Activated naive CD8-positive, alpha-beta T cell (primary cell): ENCODE data around the gene CDK2AP2.
"Not testable (repeated sequence)": the region's sequence is repeated elsewhere in the genome, so short reads cannot be mapped to it uniquely, and the experiment has no call there.

ENCODE experiments used
- H3K27ac Mint-ChIP-seq: one replicate; pipeline ENCODE4 v1.8.0; 2021; ENCODE audit warnings: mixed read lengths
- H3K27me3 Mint-ChIP-seq: one replicate; pipeline ENCODE4 v1.8.0; 2021; ENCODE audit warnings: mixed read lengths
- H3K36me3 Mint-ChIP-seq: one replicate; pipeline ENCODE4 v1.8.0; 2021; ENCODE audit warnings: mixed read lengths
- H3K4me1 Mint-ChIP-seq: one replicate; pipeline ENCODE4 v1.8.0; 2021; ENCODE audit warnings: low read depth, mixed read lengths
- H3K4me3 Mint-ChIP-seq: one replicate; pipeline ENCODE4 v1.8.0; 2021; ENCODE audit warnings: mild to moderate bottlenecking, mixed read lengths
- H3K9me3 Mint-ChIP-seq: one replicate; pipeline ENCODE4 v1.8.0; 2021; ENCODE audit warnings: low read depth, mixed read lengths

Gene CDK2AP2

DNA sequence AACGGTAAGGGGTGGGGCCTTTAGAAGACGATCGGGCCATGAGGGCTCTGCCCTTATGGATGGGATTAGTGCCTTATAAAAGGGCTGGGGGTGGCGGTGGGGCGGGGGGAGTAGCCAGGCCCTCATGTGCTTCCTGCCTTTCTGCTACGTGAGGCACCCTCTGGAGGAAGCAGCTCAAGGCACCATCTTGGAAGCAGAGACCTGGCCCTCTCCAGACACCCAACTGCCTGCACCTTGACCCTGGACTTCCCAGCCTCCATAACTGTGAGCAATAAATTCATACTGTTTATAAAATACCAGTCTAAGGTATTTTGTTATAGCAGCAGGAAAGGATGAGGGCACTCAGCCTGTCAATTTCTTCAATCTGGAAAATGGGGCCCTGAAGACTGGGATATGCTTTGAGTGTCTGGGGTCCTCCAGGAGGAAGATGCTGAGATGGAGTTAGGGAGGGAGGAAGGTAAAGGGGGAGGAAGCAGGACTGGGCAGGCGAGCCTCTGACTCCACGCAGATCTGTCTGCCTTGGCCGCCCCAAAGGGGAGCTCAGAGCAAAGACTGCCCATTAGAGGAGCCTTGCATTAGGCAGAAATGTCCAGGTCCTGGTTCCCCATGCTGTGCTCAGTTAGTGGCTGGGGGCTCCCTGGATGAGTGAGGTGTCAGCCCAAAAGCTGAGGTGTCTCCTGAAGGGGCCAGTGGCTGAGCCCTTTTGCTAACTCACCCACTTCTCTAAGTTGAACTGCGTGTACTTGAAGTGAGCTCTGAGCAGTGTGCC, 10.0 kb upstream of the CDK2AP2 start:
- H3K36me3 Mint-ChIP-seq, result no peaks in the 10 kb centered on the region
- no peak overlapping the region for H3K27ac Mint-ChIP-seq
- H3K27me3 Mint-ChIP-seq, result peaks cover under 1% of the 10 kb centered on the region
- H3K9me3 Mint-ChIP-seq, result no peaks in the 10 kb centered on the region
- no peak overlapping the region for H3K4me3 Mint-ChIP-seq
- no peaks in the 10 kb centered on the region for H3K4me1 Mint-ChIP-seq

DNA sequence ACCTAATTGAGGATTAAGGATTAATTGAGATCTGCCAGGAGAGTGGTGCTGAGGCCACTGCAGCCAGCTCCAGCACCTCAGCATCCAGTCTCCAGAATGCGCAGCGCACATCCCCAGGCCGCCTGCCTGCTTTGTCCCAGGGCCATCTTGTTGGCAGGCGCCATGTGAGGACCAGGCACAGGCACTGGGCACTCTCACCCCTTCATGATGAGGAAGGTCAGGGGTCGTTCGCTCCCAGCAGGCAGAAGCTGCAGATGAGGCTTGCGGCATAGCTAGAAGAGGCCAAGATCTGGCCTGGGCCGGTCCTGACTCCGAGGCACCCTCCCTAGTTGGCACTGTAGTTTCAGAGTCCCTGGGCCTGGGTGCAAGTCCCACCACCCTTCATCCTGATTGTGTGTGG, 8.8 kb upstream of the CDK2AP2 start:
- Mint-ChIP-seq H3K4me3 (no peak overlapping the region), H3K4me1 (no peaks in the 10 kb centered on the region), H3K9me3 (no peaks in the 10 kb centered on the region), H3K27ac (no peak overlapping the region), H3K27me3 (peaks cover 1% of the 10 kb centered on the region), H3K36me3 (no peaks in the 10 kb centered on the region)

DNA sequence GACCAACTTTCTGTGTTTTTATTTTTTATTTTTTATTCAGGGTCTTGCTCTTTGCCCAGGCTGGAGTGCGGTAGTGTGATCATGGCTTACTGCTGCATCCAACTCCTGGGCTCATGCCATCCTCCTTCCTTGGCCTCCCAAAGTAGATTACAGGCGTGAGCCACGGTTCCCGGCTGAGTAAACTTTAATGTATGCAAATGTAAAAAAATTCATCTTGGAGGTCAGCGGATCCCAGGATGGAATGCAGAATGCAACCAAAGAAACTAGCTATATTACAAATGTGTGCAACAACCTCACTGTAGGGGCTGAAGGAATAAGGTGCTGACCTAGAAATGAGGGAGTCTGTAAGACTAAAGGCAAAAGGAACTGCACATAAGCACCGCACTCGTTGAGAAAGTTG, 6.2 kb upstream of the CDK2AP2 start:
- no peak overlapping the region for H3K4me3 Mint-ChIP-seq
- H3K9me3 Mint-ChIP-seq, result no peaks in the 10 kb centered on the region
- no peak overlapping the region for H3K27ac Mint-ChIP-seq
- H3K36me3 Mint-ChIP-seq, result no peaks in the 10 kb centered on the region
- peaks cover 1% of the 10 kb centered on the region for H3K27me3 Mint-ChIP-seq
- H3K4me1 Mint-ChIP-seq, result peaks cover 1% of the 10 kb centered on the region

DNA sequence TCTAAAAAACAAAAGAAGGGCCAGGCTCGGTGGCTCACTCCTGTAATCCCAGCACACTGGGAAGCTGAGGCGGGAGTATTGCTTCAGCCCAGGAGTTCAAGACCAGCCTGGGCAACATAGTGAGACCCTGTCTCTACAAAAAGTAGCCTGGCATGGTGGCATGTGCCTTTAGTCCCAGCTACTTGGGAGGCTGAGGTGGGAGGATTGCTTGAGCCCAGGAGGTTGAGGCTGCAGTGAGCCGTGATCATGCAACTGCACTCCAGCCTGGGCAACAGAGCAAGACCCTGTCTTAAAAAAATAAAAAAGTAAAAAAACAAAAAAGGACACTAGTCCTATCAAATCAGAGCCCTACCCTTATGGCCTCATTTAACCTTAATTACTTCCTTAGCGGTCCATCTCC, 3.6 kb upstream of the CDK2AP2 start:
- not testable (repeated sequence) for H3K4me3 Mint-ChIP-seq

DNA sequence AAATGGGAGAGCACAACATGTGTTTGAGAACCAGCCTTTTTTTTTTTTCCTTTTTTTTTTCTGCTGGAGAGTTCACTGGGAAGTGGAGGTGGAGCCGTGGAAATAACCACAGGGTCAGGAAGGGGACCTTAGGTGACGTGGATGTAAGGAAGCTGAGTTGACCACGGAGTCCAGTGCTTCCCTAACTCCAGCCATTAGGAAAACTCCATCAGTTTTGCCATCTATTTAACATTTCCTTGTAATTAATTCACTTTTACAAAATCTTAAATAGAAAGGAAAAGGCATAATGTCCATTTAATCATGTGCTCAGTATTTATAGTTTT, 2.0 kb upstream of the CDK2AP2 start:
- Mint-ChIP-seq H3K27ac (no peak overlapping the region), H3K27me3 (peaks cover 1% of the 10 kb centered on the region), H3K4me1 (peaks cover 25% of the 10 kb centered on the region), H3K4me3 (peak overlapping the region; percentile 40), H3K9me3 (no peaks in the 10 kb centered on the region), H3K36me3 (no peaks in the 10 kb centered on the region)

More for the DNA sequence above, 3.6 kb upstream of the CDK2AP2 start:
- H3K27me3 Mint-ChIP-seq, H3K9me3 Mint-ChIP-seq, H3K27ac Mint-ChIP-seq, H3K36me3 Mint-ChIP-seq: not testable (repeated sequence)
- H3K4me1 Mint-ChIP-seq, result peaks cover 13% of the 10 kb centered on the region

DNA sequence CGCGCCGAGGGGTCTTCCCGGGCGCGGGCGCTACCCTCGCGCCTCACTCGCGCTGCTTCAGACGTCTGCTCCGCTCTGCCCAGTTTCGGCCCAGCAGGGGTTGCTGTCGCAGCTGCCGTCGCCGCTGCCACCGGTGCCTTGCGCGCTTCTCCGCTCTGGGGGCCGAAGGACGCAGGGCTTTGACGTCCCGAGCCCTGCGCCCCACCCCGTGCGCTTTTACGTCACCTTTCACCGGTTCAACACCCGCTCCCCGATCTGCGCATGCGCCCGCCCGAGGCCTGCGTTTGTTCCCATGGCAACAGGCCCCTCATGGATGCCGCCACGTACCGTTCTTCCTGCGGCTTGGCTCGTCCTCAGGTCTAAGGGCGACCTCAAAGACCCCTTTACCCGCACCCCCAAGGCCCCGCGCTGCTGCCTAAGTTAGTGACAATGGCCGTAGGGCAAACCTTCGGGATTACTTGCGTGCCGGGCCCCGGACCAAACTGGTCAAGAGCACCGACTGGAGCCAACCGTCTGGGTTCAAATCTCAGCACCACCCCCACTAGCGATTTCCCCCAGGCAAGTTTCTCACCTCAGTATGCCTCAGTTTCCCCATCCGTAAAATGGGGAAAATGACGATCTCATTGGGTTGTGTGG, 642 bp upstream of the CDK2AP2 start:
- H3K36me3 Mint-ChIP-seq, result no peaks in the 10 kb centered on the region
- no peaks in the 10 kb centered on the region for H3K9me3 Mint-ChIP-seq
- H3K4me1 Mint-ChIP-seq, result peaks cover 27% of the 10 kb centered on the region
- H3K4me3 Mint-ChIP-seq, result peak overlapping the region; percentile 89
- peak overlapping the region; percentile 87 for H3K27ac Mint-ChIP-seq
- peaks cover 1% of the 10 kb centered on the region for H3K27me3 Mint-ChIP-seq

DNA sequence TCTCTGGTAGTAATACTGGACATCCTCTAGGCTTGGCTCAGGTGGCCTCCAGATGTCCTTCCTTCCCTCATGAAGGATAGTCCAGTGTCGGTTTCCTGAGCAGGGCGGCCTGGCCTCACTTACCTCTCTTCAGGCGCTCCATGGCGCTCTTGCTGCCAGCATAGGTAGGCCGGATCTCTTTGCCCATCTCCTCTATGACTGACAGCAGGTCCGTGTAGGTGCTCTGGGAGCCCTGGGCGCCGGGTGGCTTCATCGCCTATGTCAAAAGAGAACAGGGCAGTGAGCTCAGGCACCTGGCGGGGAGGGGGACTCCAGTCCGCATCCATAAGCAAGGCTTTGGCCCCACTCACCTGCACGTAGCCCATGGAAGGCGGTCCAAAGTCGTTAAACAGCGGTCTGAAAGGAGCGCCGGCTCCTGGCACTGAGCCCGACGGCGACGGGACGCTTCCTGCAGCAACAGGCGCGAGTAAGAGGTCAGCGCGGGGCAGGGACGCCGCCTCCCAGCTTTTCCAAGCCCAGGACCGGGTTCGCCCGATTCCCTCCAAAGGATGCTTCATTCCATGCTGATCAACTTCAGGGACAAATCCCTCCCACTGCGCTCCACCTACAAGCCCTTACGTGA, 609 bp downstream of the CDK2AP2 start:
- peak overlapping the region; percentile 54 for H3K27ac Mint-ChIP-seq
- H3K4me3 Mint-ChIP-seq, result peak overlapping the region; percentile 89
- H3K4me1 Mint-ChIP-seq, result peaks cover 31% of the 10 kb centered on the region
- peaks cover 3% of the 10 kb centered on the region for H3K36me3 Mint-ChIP-seq
- no peaks in the 10 kb centered on the region for H3K9me3 Mint-ChIP-seq
- no peaks in the 10 kb centered on the region for H3K27me3 Mint-ChIP-seq

DNA sequence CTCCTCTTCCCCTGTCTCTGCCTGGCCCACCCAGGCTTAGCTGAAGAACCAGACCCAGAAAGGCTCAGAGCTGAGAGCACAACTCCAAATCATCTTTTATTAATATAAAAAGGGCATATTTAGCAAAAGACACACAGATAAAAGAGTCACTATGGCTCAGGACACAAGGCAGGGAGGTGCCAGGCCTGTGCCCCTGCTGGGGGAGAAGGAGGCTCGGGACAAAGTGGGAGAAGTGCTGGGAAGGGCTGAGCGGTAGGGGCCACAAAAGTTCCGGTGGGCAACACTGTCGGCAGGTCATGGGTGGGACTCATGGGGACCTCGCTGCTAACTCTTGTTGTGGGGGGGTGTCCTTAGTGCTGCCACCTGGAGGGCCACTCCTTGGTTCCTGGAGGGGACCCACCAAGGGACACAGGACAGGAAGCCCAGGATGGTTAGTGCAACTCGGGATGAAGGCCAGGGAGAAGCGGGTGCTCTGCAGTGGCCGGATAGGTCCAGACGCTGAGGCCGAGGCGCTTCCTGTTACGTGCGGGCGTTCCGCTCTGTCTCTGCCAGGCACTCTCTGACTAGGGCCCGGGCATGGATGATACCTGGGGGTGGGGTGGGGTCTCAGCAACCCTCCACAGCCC, 1.4 kb downstream of the CDK2AP2 start:
- peak overlapping the region; percentile 84 for H3K27ac Mint-ChIP-seq
- no peaks in the 10 kb centered on the region for H3K9me3 Mint-ChIP-seq
- peak overlapping the region; percentile 89 for H3K4me3 Mint-ChIP-seq
- no peaks in the 10 kb centered on the region for H3K27me3 Mint-ChIP-seq
- H3K36me3 Mint-ChIP-seq, result peaks cover 3% of the 10 kb centered on the region
- peaks cover 31% of the 10 kb centered on the region for H3K4me1 Mint-ChIP-seq

DNA sequence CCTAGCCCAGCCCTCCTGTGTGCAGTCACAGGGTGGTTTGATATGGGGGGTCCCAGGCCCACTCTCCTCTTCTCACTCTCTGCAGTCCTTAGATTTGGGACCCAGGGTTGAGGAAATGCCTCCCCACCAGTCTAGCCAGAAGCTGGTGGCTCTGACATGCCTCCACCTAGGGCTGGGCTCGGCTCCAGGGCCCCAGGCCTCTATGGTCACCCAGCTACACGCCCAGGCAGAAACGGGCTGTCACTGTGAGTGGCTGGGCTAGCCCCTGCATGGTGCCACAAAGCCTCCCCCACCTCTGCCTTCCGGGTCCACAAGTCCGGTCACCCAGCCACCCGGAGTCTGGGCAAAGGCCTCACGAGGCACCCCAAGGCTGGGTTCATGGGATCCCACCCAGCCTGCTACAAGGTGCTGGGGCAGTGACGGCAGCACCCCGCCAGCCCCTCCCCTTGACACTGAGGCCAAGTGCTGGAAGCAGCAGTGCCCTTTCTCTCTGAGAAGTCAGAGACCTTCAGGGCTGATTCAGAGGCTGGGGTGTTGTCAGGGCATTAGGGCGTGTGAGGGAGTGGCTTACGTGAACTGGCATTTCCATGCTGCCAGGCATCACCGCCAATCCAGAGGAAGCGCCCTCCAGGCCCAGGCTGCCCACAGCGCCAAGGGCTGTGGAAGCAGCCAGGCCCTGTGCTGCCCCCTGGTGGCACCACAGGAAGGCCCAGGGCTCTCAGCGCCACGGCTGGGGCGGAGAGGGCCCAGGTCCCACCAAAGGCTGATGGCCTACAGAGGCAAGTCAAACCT, 2.2 kb downstream of the CDK2AP2 start:
- Mint-ChIP-seq H3K4me3 (peak overlapping the region; percentile 89), H3K27me3 (no peaks in the 10 kb centered on the region), H3K4me1 (peaks cover 37% of the 10 kb centered on the region), H3K36me3 (peaks cover 7% of the 10 kb centered on the region), H3K27ac (peak overlapping the region; percentile 84), H3K9me3 (no peaks in the 10 kb centered on the region)

DNA sequence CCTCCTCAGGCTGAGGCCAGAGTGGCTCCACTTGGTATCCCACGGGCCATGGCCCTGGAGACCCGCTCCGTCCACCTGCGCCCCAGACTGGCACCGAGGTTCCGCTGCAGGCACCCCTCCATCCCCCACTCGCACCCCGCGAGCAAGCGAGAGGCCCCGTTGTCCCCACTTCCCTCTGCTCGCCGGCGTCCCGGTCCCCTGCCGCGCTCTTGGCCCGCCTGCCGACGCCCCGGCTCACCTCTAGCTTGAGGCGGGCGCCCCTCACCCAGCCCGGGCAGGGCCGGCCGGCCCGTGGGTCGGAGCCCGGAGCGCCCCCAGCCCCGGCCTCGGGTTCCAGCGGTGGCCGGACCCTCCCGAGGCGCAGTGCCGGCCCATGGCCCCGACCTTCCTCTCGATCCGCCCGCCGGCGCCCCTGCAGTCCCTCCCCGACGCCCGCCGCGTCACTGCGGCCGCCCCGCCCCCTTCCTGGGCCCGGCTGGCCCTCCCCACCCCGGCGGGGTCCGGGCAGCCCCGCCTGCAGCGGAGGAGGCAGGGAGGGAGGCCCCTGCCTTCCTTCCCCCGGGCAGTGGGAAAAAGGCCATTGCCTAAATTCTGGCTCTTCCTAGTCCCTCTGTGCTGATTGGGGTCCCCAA, 2.9 kb downstream of the CDK2AP2 start, which contains the start of gene PITPNM1:
TSS of gene PITPNM1 (minus strand) at position 414 of the 632 bp plus-strand sequence. CDS start 1,183 bp downstream, outside the sequence.
- H3K36me3 Mint-ChIP-seq, result peaks cover 9% of the 10 kb centered on the region
- no peaks in the 10 kb centered on the region for H3K9me3 Mint-ChIP-seq
- no peaks in the 10 kb centered on the region for H3K27me3 Mint-ChIP-seq
- H3K4me1 Mint-ChIP-seq, result peaks cover 41% of the 10 kb centered on the region
- peak within 1 kb of the TSS; percentile 89 for H3K4me3 Mint-ChIP-seq
- peak within 1 kb of the TSS; percentile 84 for H3K27ac Mint-ChIP-seq

DNA sequence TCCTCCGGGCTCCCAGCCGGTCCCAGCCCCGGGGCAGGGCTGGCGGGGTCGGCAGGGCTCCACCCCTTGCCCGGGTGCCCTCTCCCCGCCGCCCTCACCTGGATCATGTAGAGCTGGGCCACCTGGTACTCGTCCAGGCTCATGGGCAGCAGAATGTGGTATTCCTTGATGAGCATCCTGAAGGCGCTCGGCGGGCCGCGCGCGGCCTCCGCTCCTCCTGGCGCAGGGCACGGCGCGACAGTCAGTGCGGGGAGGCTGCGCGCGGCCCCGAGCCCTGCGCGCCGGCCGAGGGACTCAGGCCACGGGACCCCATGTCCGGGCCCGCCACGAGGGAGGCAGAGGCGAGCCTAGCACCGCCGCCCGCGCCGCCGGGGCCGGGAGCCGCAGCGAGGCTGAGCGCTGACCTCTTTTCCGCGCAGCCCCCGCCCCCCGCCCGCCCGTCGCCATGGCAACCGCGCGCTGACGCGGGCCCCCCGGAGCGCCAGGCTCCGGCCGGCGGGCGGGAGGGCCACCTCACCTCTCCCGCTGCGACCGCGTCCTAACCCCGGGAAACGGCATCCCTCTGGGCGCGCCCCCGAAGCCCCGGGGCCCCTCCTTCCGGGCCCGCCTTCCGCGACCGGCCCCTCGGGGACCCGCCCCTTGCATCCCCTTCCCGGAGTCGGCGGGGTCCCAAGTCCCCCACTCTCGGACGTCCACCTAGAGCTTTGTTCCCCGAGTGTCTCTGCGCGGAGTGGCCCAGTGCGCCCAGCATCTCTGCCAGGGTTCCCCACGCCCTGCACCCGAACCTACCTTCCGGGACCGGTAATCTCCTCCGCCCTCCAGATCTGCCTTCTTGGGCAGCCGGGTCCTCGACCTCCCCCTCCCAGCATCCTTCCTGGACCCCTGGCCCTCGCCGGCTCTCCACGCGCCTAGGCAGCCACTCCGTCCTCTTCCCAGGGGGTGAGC, 3.7 kb downstream of the CDK2AP2 start:
- Mint-ChIP-seq H3K27me3 (no peaks in the 10 kb centered on the region), H3K36me3 (peaks cover 9% of the 10 kb centered on the region), H3K27ac (no peak overlapping the region), H3K4me1 (peaks cover 41% of the 10 kb centered on the region), H3K9me3 (no peaks in the 10 kb centered on the region), H3K4me3 (peak overlapping the region; percentile 88)

DNA sequence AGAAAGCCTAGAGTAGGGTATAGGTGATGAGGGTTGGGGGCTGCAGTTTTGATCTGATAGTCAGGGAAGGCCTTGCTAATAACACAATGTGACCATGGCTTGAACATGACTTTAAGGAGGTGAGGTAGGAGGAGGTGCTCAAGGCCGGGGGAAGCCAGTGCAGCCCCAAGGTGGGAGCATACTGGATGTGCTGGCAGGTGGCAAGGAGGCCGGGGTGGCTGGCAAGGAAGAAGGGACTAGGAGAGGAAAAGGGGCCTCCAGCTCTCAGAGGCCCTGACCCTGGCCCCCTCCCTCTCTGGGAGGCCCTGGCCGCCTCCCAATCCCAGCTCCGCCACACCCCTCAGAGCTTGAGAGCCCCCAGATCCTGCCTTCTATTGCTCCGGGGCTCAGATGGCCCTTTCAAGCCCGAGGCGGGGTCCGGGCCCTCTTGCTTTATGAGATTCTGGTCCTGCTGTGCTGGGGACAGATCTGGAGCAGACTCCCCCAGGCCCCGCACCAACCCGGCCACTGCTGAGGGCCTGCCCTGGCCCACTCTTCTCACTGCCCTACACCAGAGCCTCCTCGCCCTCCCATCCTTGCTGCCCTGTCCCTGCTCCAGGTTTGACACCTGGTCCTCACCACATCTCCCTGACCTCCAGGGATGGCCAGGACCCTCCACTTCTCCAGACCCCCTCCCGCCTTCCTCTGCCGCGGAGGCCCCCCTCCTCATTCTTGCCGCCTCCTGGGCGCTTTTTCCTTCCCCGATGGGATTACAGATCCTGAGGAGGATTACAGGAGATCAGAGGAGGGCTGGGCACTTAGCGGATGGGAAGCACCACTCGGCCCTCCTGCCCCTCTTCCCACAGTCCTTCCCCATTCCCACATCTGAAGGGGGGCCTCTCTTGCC, 4.6 kb downstream of the CDK2AP2 start:
- Mint-ChIP-seq H3K27me3 (no peaks in the 10 kb centered on the region), H3K36me3 (peaks cover 9% of the 10 kb centered on the region), H3K27ac (peak overlapping the region; percentile 66), H3K9me3 (no peaks in the 10 kb centered on the region), H3K4me1 (peaks cover 37% of the 10 kb centered on the region), H3K4me3 (peak overlapping the region; percentile 84)
